Left renal pelvis (tissue), 4 donors: ENCODE results near the gene MBTPS1. TPM values are rescaled to one million over a fixed set of nuclear protein-coding genes. Genes with fewer than 3 reads are reported as not detected.

Experiments
- DNase-seq, 4 donors: peaks; one replicate each; pipeline ENCODE4 v3.0.0-alpha.2; 2013; ENCODE audit warnings: low read depth in 4 of 4, low spot score in 3 of 4
- polyA plus RNA-seq, 4 donors: library from polyadenylated mRNA; unstranded; fragments of 120-200 nt; gene quantifications; one replicate each; pipeline ENCODE4 v1.2.1, GENCODE V29; 2013; ENCODE audit not compliant: insufficient read length in 4 of 4

The MBTPS1 gene
- polyA plus RNA-seq, 4 donors = 111 to 142 (median 112) TPM

DNA sequence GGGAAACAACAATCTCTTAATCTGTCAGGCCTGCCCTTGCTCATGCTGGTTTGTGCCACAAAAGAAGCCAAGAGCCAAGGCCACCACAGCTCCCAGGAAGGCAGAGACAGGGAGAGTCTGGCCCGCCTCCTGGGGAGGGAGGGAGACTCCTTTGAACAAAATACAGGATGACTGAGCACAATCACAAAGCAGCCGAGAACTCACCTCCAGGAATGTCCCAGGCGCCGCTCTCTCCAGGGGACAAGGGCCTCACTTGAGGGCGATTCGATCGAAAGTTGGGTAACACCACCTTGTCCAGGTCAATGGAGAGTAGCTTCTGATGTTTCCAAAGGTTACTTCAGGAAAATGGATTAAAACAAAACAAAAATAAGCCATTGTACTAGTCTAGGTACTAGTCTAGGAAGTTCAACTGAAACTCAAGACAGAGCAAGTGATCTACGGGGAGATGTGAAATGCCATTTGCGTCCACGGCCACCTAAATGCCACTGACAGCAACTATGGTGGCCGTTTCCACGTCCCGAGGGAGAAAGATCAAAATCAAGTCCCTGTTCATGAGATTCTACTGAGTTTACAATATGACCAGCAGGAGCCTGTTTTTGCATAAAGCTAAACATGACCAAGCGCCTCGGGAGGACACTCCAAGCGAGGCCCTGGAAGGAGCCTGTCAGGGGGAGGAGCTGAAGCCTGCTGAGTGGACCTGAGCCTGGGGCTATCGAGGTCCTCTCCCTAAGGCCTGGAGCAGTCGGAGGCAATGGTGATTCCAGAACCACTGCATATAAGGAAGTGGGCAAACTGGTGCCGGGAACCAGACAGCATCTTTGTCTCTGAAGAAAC is 60.7 kb downstream of the MBTPS1 start:
- no peak for DNase-seq

DNA sequence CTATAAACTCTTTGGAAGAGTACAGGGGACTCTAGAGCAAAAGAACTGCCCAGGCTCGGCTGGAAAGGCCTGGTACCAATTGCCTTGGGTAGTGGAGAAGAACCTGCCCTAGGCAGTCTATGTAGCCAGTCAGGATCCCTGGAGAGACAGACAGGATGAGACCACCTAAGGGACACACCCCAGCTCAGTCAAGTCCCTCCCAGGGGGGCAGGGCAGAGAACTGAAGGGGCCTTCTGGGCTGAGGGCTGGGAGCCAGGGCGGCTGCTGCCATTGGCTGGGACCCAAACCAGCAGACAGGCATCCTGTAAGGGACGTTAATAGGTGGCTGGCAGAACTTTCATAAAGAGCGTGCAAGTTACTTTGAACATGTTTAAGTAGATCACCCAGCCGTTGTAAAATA is 61.4 kb downstream of the MBTPS1 start:
- no peak for DNase-seq

DNA sequence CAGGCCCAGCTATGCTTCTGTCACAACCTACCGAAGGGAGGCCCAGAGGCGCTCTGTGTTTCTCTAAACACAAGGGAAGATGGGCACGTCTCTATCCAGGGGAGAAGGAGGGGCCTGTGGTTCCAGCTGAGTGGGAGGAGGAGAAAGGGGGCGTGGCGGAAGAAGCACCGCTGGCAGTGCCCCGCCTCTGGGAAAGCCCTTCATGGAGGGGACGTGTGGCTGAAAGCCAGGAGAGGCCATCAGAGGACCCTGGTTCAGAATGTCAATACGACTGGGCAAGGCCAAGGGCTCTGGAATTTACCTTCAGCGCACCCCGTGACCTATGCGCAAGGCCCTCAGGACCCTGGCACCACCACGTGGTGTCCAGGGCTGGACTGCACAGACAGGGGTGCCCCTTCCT is 61.8 kb downstream of the MBTPS1 start:
- DNase-seq = no peak

DNA sequence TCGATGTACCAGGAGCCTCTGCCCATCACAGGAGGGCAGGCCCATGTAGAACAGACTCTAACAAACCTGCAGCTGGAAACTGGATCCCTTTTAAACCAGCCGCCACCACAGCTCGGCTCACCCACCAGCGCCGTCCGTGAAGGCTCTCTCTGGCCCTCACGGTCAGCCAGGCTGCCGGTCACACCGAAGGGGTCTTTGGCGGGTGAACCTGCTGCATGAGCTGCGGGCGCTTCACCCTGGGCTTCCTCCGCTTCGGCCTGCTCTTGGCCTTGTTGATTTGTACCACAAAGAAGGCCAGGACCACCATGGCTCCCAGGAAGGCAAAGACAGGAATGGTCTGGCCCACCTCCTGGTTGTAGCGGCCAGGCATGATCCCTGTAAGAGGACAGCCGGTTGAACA is 62.5 kb downstream of the MBTPS1 start:
- DNase-seq = no peak

DNA sequence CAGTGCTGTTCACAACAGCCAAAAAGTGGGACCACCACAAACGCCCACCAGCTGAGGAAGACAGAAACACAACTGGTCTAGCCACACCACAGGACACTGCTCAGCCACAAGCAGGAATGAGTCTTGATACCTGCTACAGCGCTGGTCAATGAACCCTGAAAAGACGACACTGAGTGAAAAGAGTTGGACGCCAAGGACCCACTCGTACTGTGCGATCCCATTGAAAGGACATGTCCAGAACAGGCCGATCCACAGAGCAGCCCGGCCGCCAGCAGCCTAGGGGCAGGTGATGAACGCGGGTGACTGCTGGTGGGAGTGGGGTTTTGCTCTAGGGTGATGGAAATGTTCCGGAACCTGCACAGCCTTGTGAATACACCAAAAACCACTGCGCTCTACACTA is 63.5 kb downstream of the MBTPS1 start:
- DNase-seq = no peak

DNA sequence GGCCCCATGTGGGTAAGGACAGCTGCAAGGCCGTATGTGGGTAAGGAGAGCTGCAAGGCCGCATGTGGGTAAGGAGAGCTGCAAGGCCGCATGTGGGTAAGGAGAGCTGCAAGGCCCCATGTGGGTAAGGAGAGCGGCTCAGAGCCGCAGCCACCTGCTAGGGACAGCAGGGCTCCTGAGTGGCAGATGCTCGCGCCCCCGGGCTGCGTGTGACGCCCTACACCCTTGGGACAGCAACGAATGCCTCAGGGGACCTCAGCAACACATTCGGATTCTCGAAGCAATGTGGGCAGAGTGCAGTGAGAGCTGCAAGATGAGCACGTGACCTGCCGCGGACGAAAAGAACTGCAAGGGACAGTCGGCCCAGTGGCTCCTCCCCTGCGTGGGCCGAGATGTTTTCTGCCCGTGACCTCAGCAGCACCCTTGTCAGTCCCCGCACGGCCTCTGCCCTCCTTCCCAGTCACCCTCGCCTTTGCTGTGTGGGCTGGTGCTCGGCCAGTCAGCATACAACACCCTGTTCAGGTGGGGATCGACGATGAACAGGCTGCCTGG is 64.6 kb downstream of the MBTPS1 start:
- no peak for DNase-seq

DNA sequence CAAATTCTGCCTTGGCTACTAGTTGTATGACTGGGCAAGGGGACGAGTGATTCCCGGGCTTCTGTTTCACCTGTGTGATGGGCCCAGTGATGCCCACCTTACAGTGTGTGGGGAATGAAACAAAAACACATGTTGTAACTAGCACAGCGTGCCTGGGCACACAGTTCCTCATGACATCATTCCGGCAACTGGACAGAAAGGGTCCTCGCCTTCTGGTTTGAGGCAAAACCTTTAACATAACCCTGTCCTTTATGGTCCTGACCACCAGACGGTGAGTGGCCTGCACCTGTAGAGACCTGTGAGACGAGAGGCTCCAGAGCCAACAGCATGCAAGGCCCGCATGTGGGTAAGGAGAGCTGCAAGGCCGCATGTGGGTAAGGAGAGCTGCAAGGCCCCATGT is 66.4 kb downstream of the MBTPS1 start:
- no peak for DNase-seq

DNA sequence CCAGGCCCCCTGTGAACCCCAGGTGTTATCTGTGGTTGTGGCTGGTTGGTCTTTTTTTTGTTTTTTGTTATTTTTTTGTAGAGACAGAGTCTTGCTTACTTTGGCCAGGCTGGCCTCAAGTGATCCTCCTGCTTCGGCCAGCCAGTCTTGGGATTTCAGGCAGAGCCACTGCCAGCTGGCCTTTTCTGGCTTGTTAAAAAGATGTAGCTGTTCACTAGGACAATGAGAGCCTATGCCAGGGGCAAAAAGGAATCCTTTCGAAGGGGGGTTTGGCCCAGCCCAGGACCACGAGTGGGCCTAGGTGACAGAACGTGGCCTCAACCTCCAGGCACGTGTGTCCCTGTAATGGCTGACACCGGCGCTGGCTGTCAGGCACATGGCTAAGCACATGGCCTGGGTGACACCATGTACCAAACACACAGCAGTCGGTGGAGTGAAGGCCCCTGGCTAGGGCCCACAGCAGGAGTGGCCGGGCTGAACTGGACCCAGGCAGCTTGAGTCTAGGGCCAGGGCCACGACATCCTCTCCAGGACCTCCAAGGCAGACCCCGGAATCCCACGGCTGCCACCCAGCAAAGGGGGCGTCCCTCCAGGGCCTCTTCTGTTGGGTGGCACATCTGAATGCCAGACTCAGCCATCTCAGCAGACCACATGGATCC is 67.2 kb downstream of the MBTPS1 start:
- no peak for DNase-seq

DNA sequence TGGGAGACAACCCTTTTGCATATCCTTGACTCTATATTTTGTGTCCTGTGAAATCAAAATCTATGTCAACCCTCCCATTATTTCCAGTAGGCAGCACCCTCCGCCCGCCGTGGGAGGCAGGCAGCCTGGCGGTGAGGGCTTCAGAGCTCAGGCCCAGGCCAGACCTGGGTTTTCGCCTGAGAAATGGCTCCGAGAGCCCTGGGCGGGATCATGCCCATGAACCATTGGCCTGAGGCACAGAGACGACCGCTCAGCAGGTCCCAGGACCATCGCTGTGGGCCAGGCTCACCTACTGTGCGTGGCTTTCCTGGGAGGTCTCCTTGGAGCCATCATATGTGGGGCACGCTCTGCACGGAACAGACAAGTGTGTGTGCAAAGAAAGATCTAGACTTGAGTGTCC is 67.9 kb downstream of the MBTPS1 start:
- no peak for DNase-seq

DNA sequence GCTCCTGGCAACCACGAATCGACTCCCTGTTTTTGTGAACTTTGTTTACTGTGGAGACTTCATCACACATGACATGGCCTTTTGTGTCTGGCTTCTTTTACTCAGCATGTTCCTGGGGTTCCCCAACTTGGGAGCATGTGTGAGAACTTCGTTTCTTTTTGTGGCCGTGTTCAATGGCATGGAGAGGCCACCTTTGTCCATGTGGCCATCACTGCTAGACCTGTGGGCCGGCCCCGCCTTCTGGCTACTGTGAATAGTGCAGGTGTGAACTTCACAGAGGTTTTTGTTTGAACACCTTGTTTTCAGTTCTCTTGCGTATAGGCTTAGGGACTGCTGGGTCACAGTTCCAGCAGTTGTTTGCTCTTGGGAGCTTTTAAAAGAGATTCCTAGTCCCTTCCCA is 68.5 kb downstream of the MBTPS1 start:
- DNase-seq = no peak

DNA sequence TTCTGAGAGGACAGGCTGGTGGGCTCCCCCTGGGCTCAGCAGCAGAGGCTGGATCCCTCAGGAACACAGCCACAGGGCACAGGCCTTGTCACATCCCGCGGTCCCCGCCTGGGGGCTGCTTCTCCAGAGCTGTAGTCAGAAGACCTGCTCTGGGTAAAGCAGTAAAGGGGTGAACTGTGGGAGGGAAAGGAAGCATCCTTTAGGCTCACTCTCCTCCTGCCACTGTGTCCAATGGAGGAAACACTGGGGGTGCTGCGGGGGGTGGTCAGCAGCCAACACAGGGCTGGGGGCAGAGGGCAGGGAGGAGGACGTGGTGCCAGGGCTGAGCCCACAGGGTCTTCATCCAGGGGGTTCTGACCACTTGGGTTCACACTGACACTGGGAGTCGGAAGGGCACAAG is 69.1 kb downstream of the MBTPS1 start:
- DNase-seq = no peak

DNA sequence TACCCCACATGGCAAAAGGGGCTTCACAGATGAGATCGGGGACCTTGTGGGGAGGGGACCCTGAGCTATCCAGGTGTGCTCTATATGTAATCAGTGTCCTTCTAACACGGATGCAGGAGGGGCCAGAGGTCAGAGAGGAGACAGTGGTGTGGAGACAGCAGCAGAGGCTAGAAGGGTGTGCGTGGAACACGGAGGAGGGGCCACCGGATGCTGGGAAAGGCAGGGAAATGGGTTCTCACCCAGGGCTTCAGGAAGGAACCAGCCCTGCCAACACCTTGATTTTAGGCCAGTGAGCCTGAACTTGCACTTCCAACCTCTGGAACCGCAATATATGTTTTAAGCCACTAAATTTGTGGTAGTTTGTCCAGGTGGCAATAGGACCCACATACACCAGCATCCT is 69.5 kb downstream of the MBTPS1 start:
- no peak for DNase-seq

DNA sequence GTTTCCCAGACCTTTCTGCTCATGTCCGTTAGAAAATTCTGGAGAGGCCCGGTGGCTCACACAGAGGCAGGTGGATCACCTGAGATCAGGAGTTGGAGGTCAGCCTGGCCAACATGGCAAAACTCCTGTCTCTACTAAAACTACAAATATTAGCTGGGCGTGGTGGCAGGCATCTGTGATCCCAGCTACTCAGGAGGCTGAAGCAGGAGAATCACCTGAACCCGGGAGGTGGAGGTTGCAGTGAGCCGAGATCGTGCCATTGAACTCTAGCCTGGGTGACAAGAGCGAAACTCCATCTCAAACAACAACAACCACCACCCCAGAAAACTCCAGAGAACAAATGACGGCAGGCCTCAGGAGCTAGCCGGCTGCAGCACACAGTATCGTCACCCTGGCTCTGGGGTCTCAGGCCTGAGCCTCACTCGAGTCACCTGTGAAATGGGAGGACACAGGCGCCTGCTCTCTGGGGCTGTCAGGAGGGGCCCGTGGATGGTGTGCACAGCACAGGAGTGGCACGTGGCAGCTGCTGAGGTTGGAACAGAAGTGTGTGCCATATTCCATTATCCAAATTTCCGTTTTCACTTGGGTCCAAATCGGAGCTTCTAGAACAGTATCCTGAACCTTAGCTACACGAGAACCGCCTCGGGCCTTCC is 70.8 kb downstream of the MBTPS1 start:
- DNase-seq = no peak

DNA sequence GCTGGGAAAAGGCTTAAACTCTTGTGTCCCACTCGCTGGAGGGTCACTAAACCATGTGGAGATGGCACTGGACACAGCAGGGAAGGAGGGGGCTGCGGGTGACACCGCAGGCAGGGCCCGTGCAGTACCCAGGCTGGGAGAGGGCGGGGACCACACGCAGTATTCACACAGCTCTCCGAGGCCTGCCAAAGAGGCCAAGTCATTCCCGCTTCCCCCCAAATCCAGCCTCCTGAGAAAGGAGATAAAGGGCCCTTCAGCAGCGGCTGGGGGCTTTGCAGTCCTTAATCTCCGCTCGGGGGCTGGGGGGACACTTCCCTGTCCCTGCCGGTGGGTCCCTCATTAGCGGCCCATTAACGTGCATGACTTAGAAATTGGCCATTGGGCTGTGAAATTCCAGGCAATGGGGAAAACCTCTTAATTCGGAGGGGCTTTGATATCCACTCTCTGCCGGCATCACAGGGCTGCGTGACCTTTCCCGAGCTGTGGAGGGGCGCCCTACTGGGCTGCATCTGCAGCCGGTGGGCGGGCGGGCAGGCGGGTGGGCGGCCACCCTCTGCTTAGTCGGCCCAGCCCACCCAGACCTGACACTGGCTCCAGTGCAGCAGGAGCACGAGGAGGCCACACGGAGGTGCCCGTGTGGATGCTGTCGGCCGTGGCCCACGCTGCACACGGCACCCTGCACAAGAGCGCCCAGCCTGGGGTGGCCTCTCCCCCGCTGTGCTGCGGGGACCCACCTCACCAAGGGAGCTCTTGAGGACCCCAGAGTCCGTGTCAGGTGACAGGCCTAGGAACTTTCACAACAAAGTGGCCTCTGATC is 71.5 kb downstream of the MBTPS1 start:
- DNase-seq = no peak

DNA sequence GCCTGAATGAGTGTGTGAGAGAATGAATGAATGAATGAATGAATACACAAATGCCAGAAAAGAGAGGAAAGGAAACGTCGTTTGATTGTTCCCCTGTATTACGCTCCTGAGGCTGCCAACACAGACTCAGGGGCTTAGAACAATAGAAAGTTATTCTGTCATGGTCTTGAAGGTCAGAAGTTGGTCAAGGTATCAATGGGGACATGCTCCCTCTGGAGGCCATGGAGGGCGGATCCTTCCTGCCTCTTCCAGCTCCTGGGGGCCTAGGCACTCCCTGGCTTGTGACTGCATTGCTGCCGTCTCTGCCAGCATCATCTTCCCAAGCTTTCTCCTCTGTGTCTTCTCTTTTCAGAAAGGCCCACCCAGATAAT is 72.6 kb downstream of the MBTPS1 start:
- DNase-seq = no peak

DNA sequence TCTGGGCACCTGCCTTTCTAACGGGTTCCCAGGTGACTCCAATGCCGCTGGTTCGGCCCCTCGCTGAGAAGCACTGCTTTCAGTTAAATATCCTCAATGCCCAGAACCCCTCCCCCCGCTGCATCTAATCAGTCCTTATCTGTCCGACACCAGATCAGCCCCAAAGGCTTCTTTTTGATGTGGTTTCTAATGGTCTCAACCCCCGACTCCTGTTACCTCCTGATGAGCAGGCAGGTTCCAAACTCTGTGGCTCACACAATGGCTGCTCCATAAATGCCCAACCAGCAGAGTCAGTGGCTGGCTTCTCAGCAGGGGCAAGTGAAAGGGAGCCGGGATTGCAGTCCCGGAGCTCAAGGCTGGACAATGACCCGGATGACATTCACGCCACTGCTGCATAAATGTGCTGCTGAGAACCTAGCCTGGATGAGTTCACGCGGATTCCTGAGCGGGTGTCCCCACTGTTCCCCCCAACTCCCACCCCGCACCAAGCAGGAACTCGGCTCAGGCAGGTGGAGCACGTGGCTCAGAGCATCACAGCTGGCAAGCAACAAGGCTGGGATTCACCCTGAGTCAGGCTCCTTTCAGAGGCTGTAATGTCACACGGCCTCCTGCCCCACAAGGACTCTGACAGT is 73.1 kb downstream of the MBTPS1 start:
- DNase-seq = no peak

DNA sequence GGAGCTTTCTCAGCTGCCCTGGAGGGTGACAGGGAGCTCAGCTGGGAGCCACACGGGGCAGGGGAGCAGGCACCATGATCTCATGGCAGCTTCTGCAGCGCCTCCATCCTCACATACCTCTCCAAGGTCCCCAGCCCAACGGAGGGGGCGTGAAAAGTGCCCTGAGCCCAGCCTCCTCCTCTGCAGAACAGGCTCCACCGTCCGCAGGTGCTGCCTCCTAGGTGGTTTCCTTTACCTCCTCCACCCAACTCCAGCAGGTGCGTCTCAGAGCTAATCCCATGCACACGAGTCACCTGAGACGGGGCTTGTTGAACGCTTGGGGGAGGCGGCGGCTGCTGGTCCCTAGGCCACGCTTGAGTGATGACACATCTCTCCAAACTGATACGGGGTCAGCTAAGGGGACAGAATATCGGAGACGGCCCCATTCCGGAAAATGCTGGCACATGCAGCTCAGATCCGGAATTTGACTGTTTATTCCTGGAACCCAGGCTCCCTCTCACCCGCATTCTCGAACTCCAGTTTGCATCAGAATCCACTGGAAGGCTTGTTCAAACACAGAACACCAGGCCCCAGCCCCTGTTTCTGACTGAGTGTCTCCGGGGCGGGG is 73.8 kb downstream of the MBTPS1 start:
- DNase-seq = no peak

DNA sequence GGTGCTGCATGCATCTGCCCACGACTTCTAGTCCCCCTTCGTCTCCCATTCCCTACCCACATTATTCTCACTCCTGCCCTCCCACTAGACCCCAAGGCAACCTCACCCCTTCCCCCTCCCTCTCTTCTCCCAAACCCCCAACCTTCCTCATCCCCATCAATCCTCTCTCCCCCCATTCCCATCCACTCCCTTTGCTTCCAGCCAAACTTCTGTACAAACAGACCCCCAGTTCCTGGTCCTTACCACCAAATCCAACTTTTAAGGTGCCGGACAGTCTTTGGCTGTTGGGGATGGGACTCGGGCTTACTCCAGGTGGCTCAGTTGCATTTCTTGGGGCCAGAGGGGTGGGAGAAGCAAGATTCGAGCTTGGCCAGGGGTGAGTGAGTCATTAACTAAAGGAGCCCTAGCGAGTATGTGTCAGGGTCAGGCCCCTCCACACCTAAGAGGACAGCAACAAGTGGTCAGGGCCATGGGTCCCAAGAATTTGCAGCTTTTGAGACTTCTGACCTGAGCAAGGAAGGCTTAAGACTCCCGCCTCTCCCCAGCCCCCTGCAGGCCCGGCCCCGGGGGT is 74.3 kb downstream of the MBTPS1 start, which contains the start of gene SLC38A8:
Gene SLC38A8, minus strand, starts transcription at position 488 of the 571 bp plus-strand sequence. CDS start 638 bp downstream, outside the sequence.
- no peak for DNase-seq

DNA sequence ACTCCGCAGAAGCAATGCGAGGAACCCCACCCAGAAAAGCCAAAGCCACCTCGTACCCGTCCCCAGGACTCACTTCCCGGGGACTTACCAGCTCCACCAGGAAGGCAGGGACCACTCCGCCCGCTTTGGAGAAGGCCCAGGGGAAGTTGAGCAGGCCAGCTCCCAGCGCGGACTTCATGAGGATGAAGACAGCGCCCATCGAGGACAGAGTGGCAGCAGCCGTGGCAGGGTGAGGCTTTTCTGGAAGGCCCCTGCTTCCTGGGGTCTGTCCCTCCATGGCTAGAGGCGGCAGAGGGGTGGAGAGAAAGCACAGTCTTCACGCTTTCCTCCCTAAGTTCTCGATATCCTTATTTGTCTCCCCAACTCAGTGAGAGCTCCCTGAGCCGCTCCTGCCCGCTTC is 74.9 kb downstream of the MBTPS1 start:
- no peak for DNase-seq
